Trophoblast cell (in vitro differentiated cells and primary cell): ENCODE results near the gene PPL.
"Not testable (repeated sequence)": the region's sequence is repeated elsewhere in the genome, so short reads cannot be mapped to it uniquely, and the experiment has no call there.

ENCODE experiments used
- DNase-seq, 2 donors: peaks; one replicate each; pipeline ENCODE4 v3.0.0-alpha.2; 2016
- H2AFZ ChIP-seq: 2 replicates; pipeline ENCODE4 v1.6.1; 2013; ENCODE audit warnings: low read length, moderate library complexity, mild to moderate bottlenecking; ENCODE audit not compliant: insufficient read depth, poor library complexity
- H2AK5ac ChIP-seq: 2 replicates; pipeline ENCODE4 v1.6.1; 2013; ENCODE audit warnings: mild to moderate bottlenecking, low read length
- H2BK120ac ChIP-seq: 2 replicates; pipeline ENCODE4 v1.6.1; 2013; ENCODE audit warnings: low read length, mild to moderate bottlenecking, moderate library complexity; ENCODE audit not compliant: insufficient read depth, poor library complexity
- H2BK12ac ChIP-seq: 2 replicates; pipeline ENCODE4 v1.6.1; 2013; ENCODE audit warnings: mild to moderate bottlenecking, low read length, moderate library complexity
- H2BK5ac ChIP-seq: 2 replicates; pipeline ENCODE4 v1.6.1; 2013; ENCODE audit warnings: low read length, low read depth, moderate library complexity, mild to moderate bottlenecking; ENCODE audit not compliant: poor library complexity
- H3K14ac ChIP-seq: 2 replicates; pipeline ENCODE4 v1.6.1; 2013; ENCODE audit warnings: mild to moderate bottlenecking, low read length
- H3K18ac ChIP-seq: 2 replicates; pipeline ENCODE4 v1.6.1; 2013; ENCODE audit warnings: mild to moderate bottlenecking, low read length
- H3K23ac ChIP-seq: 2 replicates; pipeline ENCODE4 v1.6.1; 2013; ENCODE audit warnings: low read length
- H3K27ac ChIP-seq: 2 replicates; pipeline ENCODE4 v1.5.1; 2013; ENCODE audit warnings: low read depth, mild to moderate bottlenecking, inconsistent platforms, low read length, moderate library complexity
- H3K27me3 ChIP-seq: 2 replicates; pipeline ENCODE4 v1.6.1; 2013; ENCODE audit warnings: inconsistent platforms, mild to moderate bottlenecking, low read length, moderate library complexity; ENCODE audit not compliant: insufficient read depth
- H3K36me3 ChIP-seq, 2 experiments: 1 replicate in 1 of 2; 2 replicates in 1 of 2; pipeline ENCODE4 v1.6.1; 2013; ENCODE audit warnings: low read length in 2 of 2, mild to moderate bottlenecking in 2 of 2, moderate library complexity in 1 of 2; ENCODE audit not compliant: insufficient read depth in 2 of 2, control insufficient read depth in 1 of 2
- H3K4ac ChIP-seq: 2 replicates; pipeline ENCODE4 v1.6.1; 2013; ENCODE audit warnings: low read depth, mild to moderate bottlenecking, low read length, moderate library complexity
- H3K4me1 ChIP-seq, 2 experiments: 1 replicate in 1 of 2; 2 replicates in 1 of 2; pipeline ENCODE4 v1.6.1; 2013; ENCODE audit warnings: low read length in 2 of 2, mild to moderate bottlenecking in 2 of 2, moderate library complexity in 1 of 2; ENCODE audit not compliant: insufficient read depth in 2 of 2, control insufficient read depth in 1 of 2
- H3K4me2 ChIP-seq: 2 replicates; pipeline ENCODE4 v1.6.1; 2013; ENCODE audit warnings: inconsistent platforms, mild to moderate bottlenecking, low read length, moderate library complexity
- H3K4me3 ChIP-seq: 2 replicates; pipeline ENCODE4 v1.5.1; 2013; ENCODE audit warnings: mild to moderate bottlenecking, low read depth, low read length, inconsistent platforms
- H3K79me1 ChIP-seq: one replicate; pipeline ENCODE4 v1.6.1; 2013; ENCODE audit warnings: low read length
- H3K79me2 ChIP-seq: 2 replicates; pipeline ENCODE4 v1.6.1; 2013; ENCODE audit warnings: low read length, mild to moderate bottlenecking; ENCODE audit not compliant: control insufficient read depth, insufficient read depth, poor library complexity
- H3K9ac ChIP-seq: 2 replicates; pipeline ENCODE4 v1.6.1; 2013; ENCODE audit warnings: mild to moderate bottlenecking, low read length
- H3K9me3 ChIP-seq: 2 replicates; pipeline ENCODE4 v1.6.1; 2013; ENCODE audit warnings: low read depth, mild to moderate bottlenecking, control low read depth, inconsistent platforms, low read length; ENCODE audit not compliant: insufficient read depth
- H4K12ac ChIP-seq: 2 replicates; pipeline ENCODE4 v1.6.1; 2013; ENCODE audit warnings: low read depth, mild to moderate bottlenecking, low read length, moderate library complexity
- H4K8ac ChIP-seq: 2 replicates; pipeline ENCODE4 v1.6.1; 2013; ENCODE audit warnings: low read depth, mild to moderate bottlenecking, low read length, moderate library complexity
- H4K91ac ChIP-seq: one replicate; pipeline ENCODE4 v1.6.1; 2013; ENCODE audit warnings: low read depth, mild to moderate bottlenecking, low read length, moderate library complexity
- WGBS: extraction: QIAGEN DNeasy Blood & Tissue Kit; methylation state at CpG from one replicate; pipeline ENCODE4 v1.1.7; 2013; ENCODE audit warnings: missing lambda C conversion rate; ENCODE audit not compliant: insufficient read length, insufficient coverage; ENCODE audit errors: extremely low coverage; 5-methylcytosine and 5-hydroxymethylcytosine counted together

PPL gene

DNA sequence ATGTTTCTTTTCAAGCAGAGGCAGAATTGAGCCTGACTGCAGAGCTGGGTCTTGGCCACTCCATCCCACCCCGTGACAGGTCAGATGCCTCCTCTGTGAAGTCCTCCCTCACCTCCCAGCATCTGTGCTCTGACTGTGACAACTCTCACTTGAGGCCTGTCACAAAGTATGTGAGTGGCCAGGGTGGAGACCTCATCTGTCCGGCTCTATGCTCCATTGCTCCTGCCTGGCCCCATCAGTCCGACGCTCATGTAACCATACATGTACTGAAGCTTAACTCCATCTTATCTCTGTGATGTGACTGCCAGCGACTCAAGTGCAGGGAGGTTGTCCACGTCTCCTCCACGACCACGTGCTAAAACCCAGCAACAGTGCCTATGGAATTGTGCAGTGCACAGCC is 3.5 kb downstream of the PPL start:
- WGBS: no CpG with 5 or more reads among the region's 8 CpGs
- H3K79me1 ChIP-seq: peaks cover 5% of the 10 kb centered on the region
- peaks cover 2 to 10% of the 10 kb centered on the region in 2 experiments for H3K4me1 ChIP-seq
- H3K23ac ChIP-seq: no peak overlapping the region
- H4K12ac ChIP-seq: no peak overlapping the region
- no peak overlapping the region for H2AFZ ChIP-seq
- no peak overlapping the region for H3K9ac ChIP-seq
- no peak overlapping the region for H2BK5ac ChIP-seq
- no peak overlapping the region for H4K8ac ChIP-seq
- H3K36me3 ChIP-seq: no peaks in the 10 kb centered on the region
- no peak overlapping the region for H3K4me3 ChIP-seq
- H2BK120ac ChIP-seq: no peak overlapping the region
- H3K4me2 ChIP-seq: no peak overlapping the region
- peaks cover 3% of the 10 kb centered on the region for H3K9me3 ChIP-seq
- H3K14ac ChIP-seq: no peak overlapping the region
- no peak overlapping the region for H3K18ac ChIP-seq
- no peak for DNase-seq
- H4K91ac ChIP-seq: no peak overlapping the region
- H3K79me2 ChIP-seq: no peaks in the 10 kb centered on the region
- H3K4ac ChIP-seq: no peak overlapping the region
- no peak overlapping the region for H2AK5ac ChIP-seq
- H2BK12ac ChIP-seq: no peak overlapping the region
- H3K27ac ChIP-seq: no peak overlapping the region
- no peaks in the 10 kb centered on the region for H3K27me3 ChIP-seq

DNA sequence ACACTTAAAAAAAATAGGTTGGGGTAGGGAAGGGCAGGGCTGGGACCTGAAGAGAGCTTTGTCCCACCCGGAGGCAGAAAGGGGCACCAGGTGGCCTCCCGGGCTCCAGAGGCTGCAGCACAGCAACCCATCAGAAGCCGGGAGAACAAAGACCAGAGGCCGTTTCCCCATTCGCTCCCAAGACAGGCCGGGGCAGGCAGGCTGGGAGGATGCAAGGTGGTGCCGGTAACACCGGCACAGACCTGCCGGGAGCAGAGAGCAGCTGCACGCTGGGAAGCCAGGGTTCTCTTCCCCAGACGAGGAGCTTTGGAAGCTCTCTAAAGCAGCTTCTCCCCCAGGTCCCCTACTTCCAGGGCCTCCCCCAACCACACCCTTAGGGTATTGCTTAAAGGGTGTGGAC is 5.6 kb downstream of the PPL start:
- DNase-seq: no peak
- Histone ChIP-seq H3K4me1 (peaks cover 0 to 8% of the 10 kb centered on the region in 2 experiments), H4K91ac (no peak overlapping the region), H3K23ac (no peak overlapping the region), H3K27me3 (no peaks in the 10 kb centered on the region), H3K79me1 (peaks cover 3% of the 10 kb centered on the region), H3K18ac (no peak overlapping the region), H2BK5ac (no peak overlapping the region), H3K9ac (no peak overlapping the region), H3K14ac (no peak overlapping the region), H3K4ac (no peak overlapping the region), H2BK120ac (no peak overlapping the region), H3K79me2 (no peaks in the 10 kb centered on the region), H3K9me3 (peaks cover 5% of the 10 kb centered on the region), H2AFZ (no peak overlapping the region), H3K27ac (no peak overlapping the region), H3K4me2 (no peak overlapping the region), H3K36me3 (no peaks in the 10 kb centered on the region), H2BK12ac (no peak overlapping the region), H2AK5ac (no peak overlapping the region), H3K4me3 (no peak overlapping the region), H4K12ac (no peak overlapping the region), H4K8ac (no peak overlapping the region)
- no CpG with 5 or more reads among the region's 11 CpGs for WGBS

DNA sequence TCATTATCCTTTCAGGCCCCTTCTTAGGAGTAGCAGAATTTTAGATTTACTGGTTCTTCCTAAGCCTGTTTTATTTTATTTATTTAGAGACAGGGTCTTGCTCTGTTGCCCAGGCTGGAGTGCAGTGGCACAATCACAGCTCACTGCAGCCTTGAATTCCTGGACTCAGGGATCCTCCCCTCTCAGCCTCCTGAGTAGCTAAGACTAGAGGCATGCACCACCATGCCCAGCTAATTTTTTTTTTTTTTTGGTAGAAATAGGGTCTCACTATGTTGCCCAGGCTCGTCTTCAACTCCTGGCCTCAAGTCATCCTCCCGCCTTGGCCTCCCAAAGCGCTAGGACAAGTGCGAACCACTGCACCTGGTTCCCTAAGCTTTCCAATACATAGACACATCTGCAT is 7.3 kb downstream of the PPL start:
- not testable (repeated sequence) for H2BK5ac ChIP-seq, H4K91ac ChIP-seq, H2BK120ac ChIP-seq, H3K4ac ChIP-seq, H3K79me1 ChIP-seq, H3K27ac ChIP-seq, H3K27me3 ChIP-seq, H3K18ac ChIP-seq, H3K9ac ChIP-seq, H4K8ac ChIP-seq, H3K14ac ChIP-seq, H2AFZ ChIP-seq, H2BK12ac ChIP-seq, DNase-seq, H3K36me3 ChIP-seq, H3K4me2 ChIP-seq, H3K9me3 ChIP-seq, H4K12ac ChIP-seq, H3K79me2 ChIP-seq, H3K23ac ChIP-seq, H3K4me1 ChIP-seq, H3K4me3 ChIP-seq, H2AK5ac ChIP-seq
- WGBS: no CpG with 5 or more reads among the region's 4 CpGs

DNA sequence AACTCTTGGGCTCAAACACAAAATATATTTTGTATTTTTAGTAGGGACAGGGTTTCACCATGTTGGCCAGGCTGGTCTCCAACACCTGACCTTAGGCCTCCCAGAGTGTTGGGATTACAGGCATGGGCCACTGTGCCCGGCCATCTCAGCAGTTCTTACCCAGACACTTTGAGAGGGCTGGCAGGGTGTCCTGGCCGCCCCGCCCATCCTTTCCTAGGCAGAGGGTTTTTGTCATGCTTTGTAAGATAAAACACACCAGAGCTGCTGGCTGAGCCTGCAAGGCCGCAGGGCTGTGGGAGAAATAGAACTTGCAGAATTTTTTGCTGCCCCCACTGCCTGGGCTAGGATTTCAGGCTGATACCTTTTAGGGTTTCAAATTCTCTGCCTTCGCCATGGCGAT is 8.7 kb downstream of the PPL start:
- Histone ChIP-seq H3K9ac (no peak overlapping the region), H2BK5ac (no peak overlapping the region), H2BK12ac (no peak overlapping the region), H3K18ac (no peak overlapping the region), H3K27ac (no peak overlapping the region), H4K8ac (no peak overlapping the region), H3K4me2 (no peak overlapping the region), H3K79me1 (no peaks in the 10 kb centered on the region), H3K4me3 (no peak overlapping the region), H3K36me3 (no peaks in the 10 kb centered on the region), H3K79me2 (no peaks in the 10 kb centered on the region), H2AK5ac (no peak overlapping the region), H3K4ac (no peak overlapping the region), H3K23ac (no peak overlapping the region), H3K4me1 (peaks cover 8 to 9% of the 10 kb centered on the region in 2 experiments), H3K9me3 (peaks cover 5% of the 10 kb centered on the region), H3K14ac (no peak overlapping the region), H4K12ac (no peak overlapping the region), H2BK120ac (no peak overlapping the region), H3K27me3 (no peaks in the 10 kb centered on the region), H2AFZ (no peak overlapping the region), H4K91ac (no peak overlapping the region)
- WGBS: no CpG with 5 or more reads among the region's 6 CpGs
- no peak for DNase-seq
